GM13977 (cell line): Measurements from ENCODE around the gene VPS54.
A peak's percentile ranks its signal among the peaks of the same experiment; 100 is the strongest.

ENCODE experiments used
- DNase-seq: peaks from one replicate; pipeline ENCODE4 v3.0.0; 2012; ENCODE audit warnings: low spot score
- CTCF ChIP-seq: IDR thresholded peaks from 2 replicates; pipeline ENCODE4 v1.5.1; 2012; ENCODE audit warnings: mild to moderate bottlenecking, control low read depth; ENCODE audit not compliant: insufficient read depth; ENCODE audit errors: extremely low read depth, missing control alignments
- in situ Hi-C: fragments of 300-500 bp; cut with MboI; formaldehyde crosslinking; loops from one replicate; pipeline ENCODE4 v1.12.0; 2022; ENCODE audit warnings: low sequenced_read_pairs, low pct_unique_long_range_greater_than_20kb, mixed read lengths, inconsistent platforms; ENCODE audit not compliant: unreplicated experiment

VPS54 gene

GRCh38 chr2:63862806-63863205, 156.4 kb downstream of the VPS54 start:
- no peak for TF ChIP-seq CTCF
- no peak for DNase-seq
- in situ Hi-C loops, result no loop called here

GRCh38 chr2:63861220-63861822, 157.9 kb downstream of the VPS54 start:
- DNase-seq, result peak; percentile 42
- TF ChIP-seq CTCF, result peak; percentile 54
- in situ Hi-C loops, result no loop called here

GRCh38 chr2:63858291-63858690, 160.9 kb downstream of the VPS54 start:
- TF ChIP-seq CTCF, result no peak
- in situ Hi-C loops, result loop anchor here (10.0 kb wide), 1 partner anchor 163 kb away; no protein-coding TSS in a partner anchor
- no peak for DNase-seq

GRCh38 chr2:63856303-63856603, 163.0 kb downstream of the VPS54 start:
- TF ChIP-seq CTCF, result no peak

GRCh38 chr2:63855418-63856302, 163.6 kb downstream of the VPS54 start:
- no peak for TF ChIP-seq CTCF
- in situ Hi-C loops, result loop anchor here (10.0 kb wide), 1 partner anchor 161 kb away; no protein-coding TSS in a partner anchor
- no peak for DNase-seq

More at GRCh38 chr2:63856303-63856603, 163.0 kb downstream of the VPS54 start:
- DNase-seq, result no peak
- in situ Hi-C loops, result loop anchor here (10.0 kb wide), 1 partner anchor 161 kb away; no protein-coding TSS in a partner anchor

GRCh38 chr2:63853527-63854310, 165.5 kb downstream of the VPS54 start:
- in situ Hi-C loops, result loop anchor here (10.0 kb wide), 1 partner anchor 159 kb away; no protein-coding TSS in a partner anchor
- no peak for TF ChIP-seq CTCF
- DNase-seq, result no peak
